Measurements from ENCODE around the gene AIDA. TPM values are rescaled to one million over a fixed set of nuclear protein-coding genes. Genes with fewer than 3 reads are reported as not detected.

The AIDA gene
- total and polyA plus RNA-seq, 4 donors, result 35.1 to 97.2 (median 62.2) TPM

DNA sequence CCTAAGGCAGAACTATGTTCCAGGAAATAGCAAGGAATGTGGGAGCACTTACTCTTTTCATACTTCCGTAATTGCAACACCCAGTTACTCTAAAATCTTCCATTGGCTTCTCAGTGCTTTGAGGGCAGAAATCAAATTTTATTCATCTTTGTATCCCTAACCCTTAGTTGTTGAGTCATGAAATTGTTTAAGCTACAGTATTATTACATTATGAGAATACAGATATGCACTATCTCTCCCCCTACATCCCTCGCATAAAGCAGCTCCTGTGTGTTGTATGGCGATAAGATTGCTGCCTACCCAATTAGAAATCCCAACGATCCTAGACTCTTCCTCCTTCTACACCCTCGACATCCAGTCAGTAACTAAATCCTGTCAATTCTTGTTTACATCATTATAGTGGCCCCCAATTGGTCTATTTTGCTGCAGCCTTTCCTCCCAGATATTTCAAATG, 2.6 kb downstream of the AIDA start:
- H3K27me3 ChIP-seq (ENCODE audit: control insufficient read depth in 3 of 3, insufficient read depth in 3 of 3, low read length in 2 of 3), result no peaks in the 10 kb centered on the region
- no peak overlapping the region for H3K27ac ChIP-seq (ENCODE audit: low read depth in 1 of 2, low read length in 1 of 2)
- TF ChIP-seq, protein P1, sequence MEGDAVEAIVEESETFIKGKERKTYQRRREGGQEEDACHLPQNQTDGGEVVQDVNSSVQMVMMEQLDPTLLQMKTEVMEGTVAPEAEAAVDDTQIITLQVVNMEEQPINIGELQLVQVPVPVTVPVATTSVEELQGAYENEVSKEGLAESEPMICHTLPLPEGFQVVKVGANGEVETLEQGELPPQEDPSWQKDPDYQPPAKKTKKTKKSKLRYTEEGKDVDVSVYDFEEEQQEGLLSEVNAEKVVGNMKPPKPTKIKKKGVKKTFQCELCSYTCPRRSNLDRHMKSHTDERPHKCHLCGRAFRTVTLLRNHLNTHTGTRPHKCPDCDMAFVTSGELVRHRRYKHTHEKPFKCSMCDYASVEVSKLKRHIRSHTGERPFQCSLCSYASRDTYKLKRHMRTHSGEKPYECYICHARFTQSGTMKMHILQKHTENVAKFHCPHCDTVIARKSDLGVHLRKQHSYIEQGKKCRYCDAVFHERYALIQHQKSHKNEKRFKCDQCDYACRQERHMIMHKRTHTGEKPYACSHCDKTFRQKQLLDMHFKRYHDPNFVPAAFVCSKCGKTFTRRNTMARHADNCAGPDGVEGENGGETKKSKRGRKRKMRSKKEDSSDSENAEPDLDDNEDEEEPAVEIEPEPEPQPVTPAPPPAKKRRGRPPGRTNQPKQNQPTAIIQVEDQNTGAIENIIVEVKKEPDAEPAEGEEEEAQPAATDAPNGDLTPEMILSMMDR (IDR thresholded peaks at IDR 0.05; ENCODE audit: control extremely low read depth, extremely low read depth), result no peak
- no peak overlapping the region for H3K9ac ChIP-seq (ENCODE audit: insufficient read depth in 1 of 2, low read length in 2 of 2)
- ATAC-seq (ENCODE audit: insufficient read depth, low FRiP score) (no peak), DNase-seq (peak in 1 of 3 donors; percentile 2)
- H3K4me1 ChIP-seq (ENCODE audit: control insufficient read depth in 5 of 5, insufficient read depth in 5 of 5, low read length in 5 of 5), result peaks cover 0 to 21% (median 7%) of the 10 kb centered on the region in 5 donors
- H3K9me3 ChIP-seq (ENCODE audit: control insufficient read depth in 4 of 4, insufficient read depth in 3 of 4, low read length in 3 of 4), result no peaks in the 10 kb centered on the region
- peaks cover 0 to 3% (median under 1%) of the 10 kb centered on the region in 4 donors for H3K36me3 ChIP-seq (ENCODE audit: control insufficient read depth in 4 of 4, insufficient read depth in 4 of 4, low read length in 4 of 4)
- no peak overlapping the region for H3K4me3 ChIP-seq
- WGBS, 2 donors, result 54 to 76% methylated on average over 5 of the region's 5 CpGs

DNA sequence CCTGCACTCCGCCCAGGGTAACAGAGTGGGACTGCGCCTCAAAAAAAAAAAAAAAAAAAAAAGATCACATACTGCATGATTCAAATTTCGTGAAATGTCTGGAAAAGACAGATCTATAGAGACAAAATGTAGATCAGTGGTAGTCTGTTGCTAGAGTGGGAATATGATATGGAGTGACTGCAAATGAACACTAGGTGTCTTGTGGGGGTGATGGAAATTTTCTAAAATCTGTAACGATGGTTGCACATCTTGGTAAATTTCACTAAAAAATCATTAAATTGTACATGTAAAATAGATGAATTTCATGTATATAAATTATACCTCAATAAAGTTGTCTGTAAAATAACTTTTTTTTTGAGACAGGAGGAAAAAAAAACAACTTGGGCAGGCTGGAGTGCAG, 5.5 kb downstream of the AIDA start:
- H3K9ac ChIP-seq (ENCODE audit: insufficient read depth in 1 of 2, low read length in 2 of 2), result no peak overlapping the region
- no peaks in the 10 kb centered on the region for H3K9me3 ChIP-seq (ENCODE audit: control insufficient read depth in 4 of 4, insufficient read depth in 3 of 4, low read length in 3 of 4)
- H3K36me3 ChIP-seq (ENCODE audit: control insufficient read depth in 4 of 4, insufficient read depth in 4 of 4, low read length in 4 of 4), result peaks cover 0 to 4% (median under 1%) of the 10 kb centered on the region in 4 donors
- peaks cover 0 to 16% (median 7%) of the 10 kb centered on the region in 5 donors for H3K4me1 ChIP-seq (ENCODE audit: control insufficient read depth in 5 of 5, insufficient read depth in 5 of 5, low read length in 5 of 5)
- WGBS, 2 donors, result 74 to 99% methylated on average over 4 of the region's 4 CpGs
- no peak overlapping the region for H3K27ac ChIP-seq (ENCODE audit: low read depth in 1 of 2, low read length in 1 of 2)
- no peak overlapping the region for H3K4me3 ChIP-seq
- DNase-seq (no peak), ATAC-seq (ENCODE audit: insufficient read depth, low FRiP score) (no peak)
- TF ChIP-seq, protein P1 (IDR thresholded peaks at IDR 0.05; ENCODE audit: control extremely low read depth, extremely low read depth), result no peak
- no peaks in the 10 kb centered on the region for H3K27me3 ChIP-seq (ENCODE audit: control insufficient read depth in 3 of 3, insufficient read depth in 3 of 3, low read length in 2 of 3)

DNA sequence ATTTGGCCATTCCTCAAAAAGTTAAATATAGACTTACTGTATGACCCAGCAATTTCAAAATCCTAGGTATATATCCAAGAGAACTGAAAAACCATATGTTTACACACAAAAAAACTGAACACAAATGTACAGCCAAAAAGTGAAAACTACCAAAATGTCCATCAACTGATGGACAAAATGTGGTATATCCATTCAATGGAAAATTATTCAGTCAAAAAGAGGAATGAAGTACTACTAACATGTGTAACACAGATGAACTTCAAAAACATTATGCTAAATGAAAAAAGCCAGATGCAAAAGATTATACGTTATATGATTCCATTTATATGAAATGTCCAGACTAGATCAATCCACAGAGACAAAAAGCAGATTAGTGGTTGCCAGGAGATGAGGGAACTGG, 8.0 kb downstream of the AIDA start:
- DNase-seq (no peak), ATAC-seq (ENCODE audit: insufficient read depth, low FRiP score) (no peak)
- Histone ChIP-seq H3K4me1 (ENCODE audit: control insufficient read depth in 5 of 5, insufficient read depth in 5 of 5, low read length in 5 of 5) (peaks cover 0 to under 1% (median 0%) of the 10 kb centered on the region in 5 donors), H3K9me3 (ENCODE audit: control insufficient read depth in 4 of 4, insufficient read depth in 3 of 4, low read length in 3 of 4) (no peaks in the 10 kb centered on the region), H3K27me3 (ENCODE audit: control insufficient read depth in 3 of 3, insufficient read depth in 3 of 3, low read length in 2 of 3) (no peaks in the 10 kb centered on the region), H3K36me3 (ENCODE audit: control insufficient read depth in 4 of 4, insufficient read depth in 4 of 4, low read length in 4 of 4) (peaks cover 0 to 9% (median 2%) of the 10 kb centered on the region in 4 donors), H3K4me3 (no peak overlapping the region), H3K9ac (ENCODE audit: insufficient read depth in 1 of 2, low read length in 2 of 2) (no peak overlapping the region), H3K27ac (ENCODE audit: low read depth in 1 of 2, low read length in 1 of 2) (no peak overlapping the region)
- TF ChIP-seq, protein P1 (IDR thresholded peaks at IDR 0.05; ENCODE audit: control extremely low read depth, extremely low read depth), result no peak
- WGBS, 2 donors, result 97 to 100% methylated on average over 1 of the region's 1 CpG

DNA sequence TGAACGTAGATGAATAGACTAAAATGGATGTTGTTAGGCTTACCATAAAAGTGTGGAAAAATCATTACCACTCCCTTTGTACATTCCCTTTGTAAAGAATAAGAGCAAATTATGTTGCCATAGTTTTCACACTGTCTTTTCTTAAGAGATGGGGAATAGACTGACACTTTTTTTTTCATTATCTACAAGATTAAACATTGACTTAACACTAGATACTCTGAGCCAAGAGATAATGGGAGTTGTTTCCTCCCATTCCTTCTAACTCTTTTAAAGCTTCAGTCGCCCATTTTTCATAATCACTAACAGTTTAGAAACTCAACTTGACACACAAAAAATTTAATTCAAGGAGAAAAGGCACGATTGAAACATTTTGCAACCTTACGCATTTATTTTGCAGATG, 10.1 kb downstream of the AIDA start:
- WGBS, 2 donors, result 71 to 79% methylated on average over 4 of the region's 4 CpGs
- H3K27ac ChIP-seq (ENCODE audit: low read depth in 1 of 2, low read length in 1 of 2), result no peak overlapping the region
- no peak for ATAC-seq (ENCODE audit: insufficient read depth, low FRiP score)

More for the DNA sequence above, 10.1 kb downstream of the AIDA start:
- Histone ChIP-seq H3K4me3 (no peak overlapping the region), H3K9ac (ENCODE audit: insufficient read depth in 1 of 2, low read length in 2 of 2) (no peak overlapping the region), H3K9me3 (ENCODE audit: control insufficient read depth in 4 of 4, insufficient read depth in 3 of 4, low read length in 3 of 4) (no peaks in the 10 kb centered on the region), H3K36me3 (ENCODE audit: control insufficient read depth in 4 of 4, insufficient read depth in 4 of 4, low read length in 4 of 4) (peaks cover 0 to 9% (median 2%) of the 10 kb centered on the region in 4 donors), H3K27me3 (ENCODE audit: control insufficient read depth in 3 of 3, insufficient read depth in 3 of 3, low read length in 2 of 3) (no peaks in the 10 kb centered on the region), H3K4me1 (ENCODE audit: control insufficient read depth in 5 of 5, insufficient read depth in 5 of 5, low read length in 5 of 5) (peaks cover 0 to 3% (median 0%) of the 10 kb centered on the region in 5 donors)
- TF ChIP-seq, protein P1 (IDR thresholded peaks at IDR 0.05; ENCODE audit: control extremely low read depth, extremely low read depth), result no peak
- DNase-seq, result no peak

Measured in lung (tissue), 12 donors.